KMS-11 (cell line): Measurements from ENCODE around the gene COPS7A.

Experiments
- H2AFZ ChIP-seq: fragments of 200-600 bp; sonication (generic); 2 replicates; pipeline ENCODE4 v1.6.1; 2016; ENCODE audit warnings: antibody characterized with exemption, mixed run types, low read depth
- H3K27ac ChIP-seq: fragments of 200-600 bp; sonication (generic); 2 replicates; pipeline ENCODE4 v1.6.1; 2016; ENCODE audit warnings: mild to moderate bottlenecking, mixed run types
- H3K27me3 ChIP-seq: fragments of 200-600 bp; sonication (generic); 2 replicates; pipeline ENCODE4 v1.6.1; 2017; ENCODE audit warnings: mild to moderate bottlenecking, low read depth, mixed run types, moderate library complexity; ENCODE audit not compliant: insufficient read depth
- H3K36me3 ChIP-seq: fragments of 200-600 bp; sonication (generic); 2 replicates; pipeline ENCODE4 v1.6.1; 2017; ENCODE audit warnings: mild to moderate bottlenecking, mixed run types; ENCODE audit not compliant: insufficient read depth
- H3K4me1 ChIP-seq: fragments of 200-600 bp; sonication (generic); 2 replicates; pipeline ENCODE4 v1.6.1; 2016; ENCODE audit warnings: mild to moderate bottlenecking, low read depth, mixed run types; ENCODE audit not compliant: poor library complexity, severe bottlenecking
- H3K4me2 ChIP-seq: fragments of 200-600 bp; sonication (generic); 2 replicates; pipeline ENCODE4 v1.7.0; 2016; ENCODE audit warnings: mild to moderate bottlenecking, mixed run types
- H3K4me3 ChIP-seq: fragments of 200-600 bp; sonication (generic); IDR thresholded peaks from 2 replicates; pipeline ENCODE4 v1.6.1; 2017; ENCODE audit warnings: low read depth, low read length, mixed read lengths; ENCODE audit not compliant: insufficient read depth
- H3K79me2 ChIP-seq: fragments of 200-600 bp; sonication (generic); 2 replicates; pipeline ENCODE4 v1.6.1; 2016; ENCODE audit warnings: low read depth, mixed run types; ENCODE audit not compliant: insufficient read depth
- H3K9ac ChIP-seq: fragments of 200-600 bp; sonication (generic); 2 replicates; pipeline ENCODE4 v1.6.1; 2016; ENCODE audit warnings: mild to moderate bottlenecking, mixed run types
- H4K20me1 ChIP-seq: fragments of 200-600 bp; sonication (generic); 2 replicates; pipeline ENCODE4 v1.6.1; 2016; ENCODE audit warnings: mild to moderate bottlenecking, mixed run types; ENCODE audit not compliant: insufficient read depth
- TF ChIP-seq, protein P1 (sequence below): fragments of 200-600 bp; sonication (generic); conservative IDR thresholded peaks from 2 replicates; pipeline ENCODE4 v1.6.1; 2017; ENCODE audit warnings: low read depth, mild to moderate bottlenecking, antibody characterized with exemption, low read length, moderate library complexity, mixed read lengths

The COPS7A gene

DNA sequence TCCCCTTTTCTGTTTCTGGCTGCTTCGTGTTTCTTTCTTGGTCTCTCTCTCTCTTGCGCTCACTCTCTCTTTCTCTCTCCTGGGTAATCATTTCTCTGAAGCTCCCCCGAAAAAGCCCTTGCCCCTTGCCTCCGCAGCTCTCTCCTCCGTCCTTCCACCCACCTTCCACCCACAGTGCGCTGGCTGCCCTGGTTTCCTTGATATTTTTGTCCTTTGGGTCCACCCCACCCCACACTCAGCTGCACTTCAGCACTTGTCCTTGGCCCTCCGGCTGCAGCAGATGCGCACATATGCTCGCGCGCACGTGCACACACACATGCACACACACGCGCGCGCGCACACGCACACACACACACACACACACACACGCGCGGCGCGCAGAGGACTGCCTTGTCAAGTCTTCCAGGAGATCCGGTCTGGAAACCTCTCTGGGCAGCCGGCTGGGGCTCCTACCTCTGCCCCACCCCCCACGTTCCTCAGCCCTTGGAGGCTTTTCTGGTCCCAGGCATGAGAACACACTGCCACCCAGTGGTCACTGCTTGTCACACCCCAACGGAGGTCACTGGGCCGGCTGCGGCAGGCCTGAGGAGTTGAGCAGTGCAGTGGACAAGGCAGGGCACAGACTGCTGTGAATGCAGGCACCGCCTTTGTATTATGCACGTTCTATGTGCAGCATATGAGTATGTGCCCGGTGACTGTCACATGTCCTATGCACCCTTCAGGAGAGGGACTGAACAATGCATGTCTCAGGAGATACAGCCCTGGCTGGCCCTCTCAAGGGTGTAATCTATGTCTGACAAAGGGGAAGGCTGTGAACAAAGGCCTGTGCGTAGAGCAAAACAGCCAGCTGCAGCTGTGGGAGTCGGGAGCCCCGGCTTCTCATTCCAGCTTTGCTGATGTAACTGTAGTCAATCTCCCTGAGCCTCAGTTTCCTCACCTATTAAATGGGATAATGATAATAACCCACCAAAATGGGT lies 55.0 kb downstream of the COPS7A start:
- no peaks in the 10 kb centered on the region for H3K79me2 ChIP-seq
- H3K4me2 ChIP-seq: peak overlapping the region; percentile 85
- H3K27me3 ChIP-seq: no peaks in the 10 kb centered on the region
- H3K36me3 ChIP-seq: no peaks in the 10 kb centered on the region
- H4K20me1 ChIP-seq: no peaks in the 10 kb centered on the region
- H3K9ac ChIP-seq: peak overlapping the region; percentile 43; the same call in 1 of the 2 replicates
- TF ChIP-seq, protein P1, sequence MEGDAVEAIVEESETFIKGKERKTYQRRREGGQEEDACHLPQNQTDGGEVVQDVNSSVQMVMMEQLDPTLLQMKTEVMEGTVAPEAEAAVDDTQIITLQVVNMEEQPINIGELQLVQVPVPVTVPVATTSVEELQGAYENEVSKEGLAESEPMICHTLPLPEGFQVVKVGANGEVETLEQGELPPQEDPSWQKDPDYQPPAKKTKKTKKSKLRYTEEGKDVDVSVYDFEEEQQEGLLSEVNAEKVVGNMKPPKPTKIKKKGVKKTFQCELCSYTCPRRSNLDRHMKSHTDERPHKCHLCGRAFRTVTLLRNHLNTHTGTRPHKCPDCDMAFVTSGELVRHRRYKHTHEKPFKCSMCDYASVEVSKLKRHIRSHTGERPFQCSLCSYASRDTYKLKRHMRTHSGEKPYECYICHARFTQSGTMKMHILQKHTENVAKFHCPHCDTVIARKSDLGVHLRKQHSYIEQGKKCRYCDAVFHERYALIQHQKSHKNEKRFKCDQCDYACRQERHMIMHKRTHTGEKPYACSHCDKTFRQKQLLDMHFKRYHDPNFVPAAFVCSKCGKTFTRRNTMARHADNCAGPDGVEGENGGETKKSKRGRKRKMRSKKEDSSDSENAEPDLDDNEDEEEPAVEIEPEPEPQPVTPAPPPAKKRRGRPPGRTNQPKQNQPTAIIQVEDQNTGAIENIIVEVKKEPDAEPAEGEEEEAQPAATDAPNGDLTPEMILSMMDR: peak; percentile 87
- H2AFZ ChIP-seq: peak overlapping the region; percentile 94
- no peak overlapping the region for H3K27ac ChIP-seq
- peaks cover 27% of the 10 kb centered on the region for H3K4me1 ChIP-seq
- H3K4me3 ChIP-seq: no peak overlapping the region

DNA sequence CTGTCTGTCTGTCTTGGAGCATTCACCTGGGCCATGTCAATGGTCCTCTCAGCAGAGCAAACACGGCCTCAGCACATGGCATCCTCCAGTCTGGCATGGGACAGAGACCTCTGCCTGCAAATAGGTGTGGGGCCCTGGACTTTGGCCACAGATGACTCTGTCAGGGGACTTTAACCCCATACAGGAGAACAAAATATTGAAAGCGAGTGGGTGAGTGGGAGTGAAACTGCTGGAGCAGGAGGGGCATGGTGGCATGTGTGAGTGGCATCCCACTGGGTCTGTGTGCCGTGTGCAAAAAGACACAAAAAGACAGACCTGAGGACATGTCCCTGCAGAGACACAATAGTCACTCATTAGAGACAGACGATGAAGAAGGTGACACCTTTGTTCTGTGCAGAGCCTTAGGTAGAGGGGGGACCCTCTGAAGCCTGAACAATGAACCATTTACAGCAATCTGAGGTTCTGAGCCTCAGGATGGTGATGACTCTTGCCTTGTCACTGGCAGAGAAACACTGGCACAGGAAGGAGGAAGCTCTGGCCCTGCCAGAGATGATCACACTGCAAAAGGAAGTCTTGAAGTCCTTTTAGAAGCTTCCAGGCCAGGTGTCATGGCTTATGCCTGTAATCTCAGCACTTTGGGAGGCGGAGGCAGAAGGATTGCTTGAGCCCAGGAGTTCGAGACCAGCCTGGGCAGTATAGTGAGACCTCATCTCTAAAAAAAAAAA lies 56.0 kb downstream of the COPS7A start:
- Histone ChIP-seq H3K4me3 (no peak overlapping the region), H3K79me2 (no peaks in the 10 kb centered on the region), H3K27me3 (no peaks in the 10 kb centered on the region), H2AFZ (no peak overlapping the region), H3K27ac (no peak overlapping the region), H3K36me3 (no peaks in the 10 kb centered on the region), H3K4me1 (peaks cover 35% of the 10 kb centered on the region), H3K4me2 (no peak overlapping the region), H4K20me1 (no peaks in the 10 kb centered on the region), H3K9ac (no peak overlapping the region)
- TF ChIP-seq, protein P1: no peak

DNA sequence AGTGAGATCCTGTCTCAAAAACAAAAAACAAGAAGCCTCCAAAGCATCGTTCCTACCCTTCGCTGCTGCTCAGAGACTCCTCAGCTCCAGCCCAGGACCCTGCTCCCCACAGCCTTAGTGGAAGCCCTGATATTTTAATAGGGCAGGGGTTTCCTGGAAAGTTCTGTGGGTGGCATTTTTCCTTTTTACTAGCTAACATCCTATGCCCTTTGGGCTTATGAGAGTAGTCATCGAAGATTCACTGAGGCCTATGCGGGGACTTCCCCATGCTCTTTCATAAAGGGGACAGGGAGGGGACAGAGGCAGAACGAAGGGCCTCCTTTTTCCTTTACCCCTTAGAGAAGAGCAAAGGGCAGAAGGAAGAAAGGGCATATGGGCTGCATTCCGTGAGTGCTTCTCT lies 56.7 kb downstream of the COPS7A start:
- Histone ChIP-seq H3K4me3 (no peak overlapping the region), H2AFZ (no peak overlapping the region), H3K27ac (no peak overlapping the region), H3K9ac (no peak overlapping the region), H3K36me3 (no peaks in the 10 kb centered on the region), H3K27me3 (no peaks in the 10 kb centered on the region), H3K79me2 (no peaks in the 10 kb centered on the region), H3K4me1 (peaks cover 33% of the 10 kb centered on the region), H3K4me2 (no peak overlapping the region), H4K20me1 (no peaks in the 10 kb centered on the region)
- TF ChIP-seq, protein P1: no peak
